HG03108 (cell line): ENCODE data around the gene ELOB.

Experiments used
- ATAC-seq: cut with Tn5 transposase; IDR thresholded peaks from one replicate; pipeline ENCODE4 v1.9.1; 2021; ENCODE audit warnings: moderate library complexity; ENCODE audit not compliant: unreplicated experiment

The ELOB gene

DNA sequence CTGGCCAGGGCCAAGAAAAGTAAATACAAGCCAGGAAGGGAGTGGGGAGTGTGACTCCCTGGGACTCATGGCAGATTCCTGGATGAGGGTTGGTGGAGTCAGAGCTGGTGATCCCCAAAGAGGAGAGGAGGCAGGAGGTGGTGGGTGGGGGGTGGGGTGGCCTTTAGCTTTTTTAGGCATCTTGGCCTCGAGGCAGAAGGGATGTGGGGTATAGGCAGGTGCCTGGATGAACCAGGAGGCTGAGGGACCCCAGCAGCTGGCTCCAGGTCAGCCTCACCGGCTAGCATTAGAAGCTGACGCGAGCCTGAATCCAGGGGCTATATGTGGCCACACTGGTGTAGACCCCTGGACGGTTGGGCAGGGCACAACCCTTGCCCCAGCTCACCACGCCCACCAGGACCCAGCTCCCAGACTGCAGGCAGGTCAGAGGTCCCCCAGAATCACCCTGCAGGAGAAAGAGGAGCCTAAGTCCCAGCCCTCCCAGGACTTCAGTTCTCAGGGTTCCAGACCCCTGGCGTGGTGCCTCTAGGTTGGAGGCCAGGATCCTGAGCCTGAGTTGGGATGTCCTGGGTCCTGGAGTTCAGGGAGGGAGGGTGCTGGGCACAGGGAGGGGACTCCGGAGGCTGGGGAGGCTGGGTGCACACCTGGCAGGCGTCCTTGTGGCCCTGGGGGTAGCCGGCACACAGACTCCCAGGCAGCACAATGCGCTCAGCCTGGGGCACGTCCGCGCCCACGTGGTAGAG lies 7.4 kb upstream of the ELOB start:
- ATAC-seq = no peak

DNA sequence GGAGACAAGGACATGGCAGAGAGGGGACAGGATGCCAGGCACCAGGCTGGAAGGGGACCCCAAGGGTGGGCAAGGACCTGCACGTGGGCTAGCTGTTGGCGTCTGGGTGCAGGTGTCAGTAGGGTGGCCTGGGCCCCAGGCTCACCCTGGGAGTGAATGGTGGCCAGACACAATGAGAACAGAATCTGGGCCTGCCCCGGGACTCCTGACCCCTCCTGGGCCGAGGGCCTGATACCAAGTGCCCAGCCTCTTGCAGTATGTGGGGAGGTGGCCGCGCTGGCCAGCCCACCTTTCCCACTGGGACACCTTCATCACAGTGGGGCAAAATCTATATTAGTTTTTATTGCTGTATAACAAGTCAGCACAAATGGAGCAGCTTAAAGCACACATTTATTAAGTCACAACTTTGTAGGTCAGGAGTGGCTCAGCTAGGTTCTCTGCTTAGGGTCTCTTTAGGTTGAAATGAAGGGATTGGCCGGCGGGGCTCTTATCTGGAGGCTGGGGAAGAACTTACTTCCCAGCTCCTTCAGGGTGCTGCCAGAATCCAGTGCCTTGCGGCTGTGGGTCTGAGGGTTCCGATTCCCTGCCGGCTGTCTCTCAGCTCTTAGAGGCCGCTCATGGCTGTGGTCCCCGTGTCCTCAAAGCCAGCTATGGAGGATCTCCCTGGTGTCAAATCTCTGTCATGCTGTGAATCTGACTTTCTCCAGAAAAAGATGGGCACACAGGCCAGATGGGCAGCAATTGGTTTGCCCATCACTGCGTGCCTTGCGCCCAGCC lies 6.7 kb upstream of the ELOB start:
- ATAC-seq = no peak

DNA sequence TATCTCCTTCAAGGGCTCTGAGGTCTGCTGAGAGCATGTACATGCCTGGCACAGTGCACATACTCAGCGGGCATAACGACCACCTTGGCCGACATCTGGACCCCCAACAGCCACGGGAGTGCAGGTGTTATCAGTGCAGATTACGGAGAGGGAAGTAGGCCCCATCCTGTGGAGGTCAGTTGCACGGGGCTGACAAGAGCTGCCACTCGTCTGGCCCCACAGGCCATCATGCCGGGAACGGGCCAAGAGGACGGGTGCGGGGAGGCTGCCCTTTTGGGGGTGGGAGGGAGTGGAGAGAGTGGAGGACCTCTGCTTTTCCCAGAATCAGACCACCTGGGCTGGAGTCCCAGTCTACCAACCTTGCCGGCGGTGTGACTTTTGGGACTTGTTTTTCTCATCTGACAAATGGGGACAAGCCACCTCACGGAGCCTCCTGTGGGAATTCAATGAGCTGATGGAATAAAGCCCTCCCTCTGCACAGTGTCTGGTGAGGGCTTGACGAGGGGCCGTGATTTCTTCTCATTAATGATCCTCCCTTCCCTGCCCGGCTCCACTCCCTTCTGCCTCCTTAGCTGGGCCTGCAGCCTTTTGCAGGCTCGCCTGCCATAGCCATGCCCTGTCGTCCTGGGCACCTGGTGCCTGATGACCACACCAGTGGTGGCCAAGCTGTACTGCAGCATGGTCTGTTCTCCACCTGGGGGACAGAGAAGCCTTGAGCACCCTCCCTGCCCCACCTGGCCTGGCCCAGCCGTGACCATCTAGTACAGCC lies 5.7 kb upstream of the ELOB start:
- ATAC-seq = no peak

- ATAC-seq = no peak
Observed at GRCh38 chr16:2779978-2780898, 3.2 kb upstream of the ELOB start.

DNA sequence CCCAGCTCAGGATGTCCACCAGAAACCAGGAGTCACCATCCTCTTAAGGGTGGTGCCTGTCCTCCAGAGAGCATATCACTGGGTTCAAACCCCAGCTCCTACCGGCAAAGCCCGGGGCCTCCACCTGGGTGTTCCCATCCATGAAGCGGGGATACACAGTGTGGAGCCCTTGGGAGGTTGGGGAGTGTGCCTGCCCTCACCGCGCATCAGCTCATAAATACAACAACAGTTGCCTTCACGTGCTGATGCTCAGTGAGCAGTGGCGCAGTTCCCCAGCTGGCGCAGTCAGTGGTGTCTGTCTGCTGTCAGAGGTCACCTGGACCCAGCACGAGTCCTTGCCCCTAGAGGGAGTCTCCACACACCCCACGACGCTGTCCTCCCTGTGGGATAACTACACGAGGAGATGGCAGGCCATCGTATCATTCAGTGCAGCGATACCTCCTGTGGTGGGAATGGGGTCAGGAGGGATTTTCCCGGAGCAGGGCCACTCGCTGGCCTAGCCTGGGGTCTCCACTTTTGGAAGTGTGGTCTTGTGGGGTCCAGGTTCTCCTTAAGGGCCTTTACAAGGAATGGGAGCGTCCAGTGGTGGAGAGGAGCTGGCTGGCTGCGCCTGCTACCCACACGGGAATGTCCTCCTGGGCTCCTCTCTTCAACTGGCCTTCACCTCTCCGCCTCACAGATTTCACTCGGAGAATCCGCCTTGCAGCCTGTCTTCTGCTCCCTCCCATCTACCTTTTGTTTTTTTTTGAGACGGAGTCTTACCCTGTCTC lies 2.3 kb upstream of the ELOB start:
- ATAC-seq = no peak

DNA sequence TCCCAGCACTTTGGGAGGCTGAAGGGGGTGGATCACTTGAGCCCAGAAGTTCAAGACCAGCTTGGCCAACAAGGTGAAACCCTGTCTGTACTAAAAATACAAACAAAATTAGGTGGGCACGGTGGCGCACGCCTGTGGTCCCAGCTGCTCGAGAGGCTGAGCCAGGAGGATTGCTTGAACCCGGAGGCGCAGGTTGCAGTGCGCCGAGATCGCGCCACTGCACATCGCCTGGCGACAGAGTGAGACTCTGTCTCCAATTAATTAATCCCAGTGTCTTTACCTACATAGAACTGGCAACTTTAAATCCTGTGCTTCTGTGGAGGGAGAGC lies 1.5 kb upstream of the ELOB start:
- no peak for ATAC-seq

DNA sequence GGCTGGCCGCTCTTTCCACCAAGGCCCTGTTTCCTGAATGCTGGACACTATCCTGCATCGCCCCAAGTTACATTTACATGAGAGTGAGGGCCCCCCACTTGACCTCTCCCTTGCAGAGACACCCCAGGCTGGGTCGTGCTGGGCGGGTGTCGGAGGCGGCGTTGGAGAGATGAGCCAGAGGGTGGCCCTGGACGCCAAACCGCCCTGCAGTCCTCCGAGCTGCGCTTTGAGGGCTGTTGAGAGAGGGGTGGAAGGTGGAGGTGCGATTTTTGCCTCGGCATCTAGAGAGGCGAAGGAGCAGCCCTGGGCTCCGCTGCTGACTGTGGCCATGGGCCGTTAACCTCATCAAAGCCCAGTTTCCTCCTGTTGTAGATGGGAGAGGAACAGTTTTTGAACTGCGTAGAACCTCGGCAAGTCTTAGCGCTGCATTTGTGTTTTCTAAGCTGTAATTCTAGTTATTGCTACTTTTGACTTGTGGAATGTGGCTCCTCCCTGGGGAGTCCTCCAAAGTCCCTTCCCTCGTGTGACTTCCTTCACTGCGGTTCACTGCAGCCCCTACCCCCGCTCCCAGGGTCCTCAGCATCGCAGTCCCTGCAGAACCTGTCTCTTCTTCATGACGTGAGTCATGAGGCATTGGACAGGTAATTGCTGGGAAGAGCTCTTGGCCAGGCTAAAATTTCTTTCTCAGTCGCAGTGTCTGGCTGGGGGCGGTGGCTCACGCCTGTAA lies 986 bp upstream of the ELOB start:
- no peak for ATAC-seq

DNA sequence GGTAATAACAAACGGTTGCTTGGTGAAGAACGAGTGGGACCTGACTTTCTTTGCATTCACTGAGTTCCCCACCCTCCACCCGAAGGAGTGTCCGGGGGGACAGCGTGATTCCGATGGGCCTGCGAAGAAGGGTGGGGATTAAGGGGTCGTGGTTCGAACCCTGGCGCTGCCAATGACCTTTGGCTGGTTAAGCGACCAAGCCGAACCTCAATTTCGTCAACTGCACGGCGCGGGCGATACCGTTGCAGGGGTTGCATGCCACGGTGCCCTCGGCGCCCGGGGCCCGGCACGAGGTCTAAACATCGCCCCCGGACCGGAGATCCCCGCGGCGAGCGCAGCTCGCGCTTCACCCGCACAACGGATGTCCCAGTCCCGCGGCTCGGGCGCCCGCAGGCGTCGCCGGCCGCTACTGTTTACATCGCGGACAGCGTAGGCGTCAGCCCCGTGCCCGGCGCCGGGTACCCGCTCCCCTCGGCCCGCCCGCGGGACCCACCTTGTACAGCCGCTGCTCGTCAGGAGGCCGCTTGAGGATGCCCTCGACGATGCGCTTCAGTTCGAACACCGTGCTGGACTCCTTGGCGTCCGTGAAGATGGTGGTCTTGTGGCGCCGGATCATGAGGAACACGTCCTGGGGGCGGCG lies 460 bp downstream of the ELOB start:
- peak; percentile 25 for ATAC-seq

GRCh38 chr16:2775765-2776499 lies 1.1 kb downstream of the ELOB start:
- ATAC-seq = no peak

DNA sequence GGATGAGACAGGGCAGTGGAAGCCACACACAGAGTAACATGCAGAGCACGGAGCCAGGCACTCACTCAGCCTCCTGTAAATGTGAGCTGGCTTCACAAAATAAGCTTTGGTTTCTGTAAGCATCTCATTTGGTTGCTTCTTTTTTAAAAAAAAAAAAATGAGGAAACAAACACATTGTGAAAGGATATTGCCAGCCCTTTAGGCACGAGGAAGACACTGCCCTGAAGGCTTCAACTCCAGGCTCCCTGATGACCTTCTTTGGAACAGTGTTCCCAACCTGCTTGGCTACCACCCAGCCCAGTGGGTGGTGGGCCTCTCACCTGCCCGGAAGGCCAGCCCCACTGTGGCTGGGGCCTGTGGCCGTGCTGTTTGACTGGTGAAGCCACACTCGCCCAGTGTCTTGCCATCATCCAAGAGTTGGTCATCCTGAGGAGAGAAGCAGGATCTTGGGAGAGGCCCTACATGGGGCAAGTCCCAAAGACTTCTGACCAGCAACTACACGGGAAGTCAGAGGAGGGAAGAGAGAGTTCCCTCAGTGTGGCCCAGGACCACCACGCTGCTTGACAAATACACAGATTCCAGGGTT lies 1.9 kb downstream of the ELOB start:
- no peak for ATAC-seq

DNA sequence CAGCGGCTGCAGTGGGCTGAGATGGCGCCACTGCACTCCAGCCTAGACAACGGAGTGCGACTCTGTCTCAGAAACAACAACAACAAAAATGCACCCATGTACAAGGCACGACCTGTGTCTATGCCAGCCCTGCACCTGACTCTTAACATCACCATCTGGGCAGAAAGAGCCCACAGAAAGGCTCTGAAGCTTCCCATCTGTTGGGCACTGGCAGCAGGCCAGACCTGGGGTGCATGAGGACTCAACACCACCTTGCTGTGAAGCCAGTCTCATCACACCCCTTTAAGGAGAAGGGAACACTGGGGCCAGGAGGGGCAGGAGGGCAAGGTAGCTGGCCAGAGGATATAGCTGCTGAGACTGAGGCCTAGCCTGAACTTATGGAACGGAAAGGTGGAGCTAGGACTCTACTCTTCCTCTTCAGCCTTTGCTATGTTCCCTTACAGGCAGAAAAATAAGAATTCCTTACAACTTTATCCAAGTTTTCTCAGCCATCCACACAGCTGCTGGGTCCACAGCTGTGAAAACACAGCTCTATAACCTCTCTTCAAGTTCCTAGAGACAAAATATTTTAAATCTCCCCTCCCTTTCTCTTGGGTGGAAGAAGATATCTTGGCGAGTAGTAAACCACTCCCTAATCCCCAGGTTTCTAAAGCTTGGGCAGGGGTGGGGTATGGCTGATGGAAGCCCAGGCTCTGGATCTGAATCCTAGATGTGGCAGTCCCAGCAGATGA lies 2.8 kb downstream of the ELOB start:
- no peak for ATAC-seq

DNA sequence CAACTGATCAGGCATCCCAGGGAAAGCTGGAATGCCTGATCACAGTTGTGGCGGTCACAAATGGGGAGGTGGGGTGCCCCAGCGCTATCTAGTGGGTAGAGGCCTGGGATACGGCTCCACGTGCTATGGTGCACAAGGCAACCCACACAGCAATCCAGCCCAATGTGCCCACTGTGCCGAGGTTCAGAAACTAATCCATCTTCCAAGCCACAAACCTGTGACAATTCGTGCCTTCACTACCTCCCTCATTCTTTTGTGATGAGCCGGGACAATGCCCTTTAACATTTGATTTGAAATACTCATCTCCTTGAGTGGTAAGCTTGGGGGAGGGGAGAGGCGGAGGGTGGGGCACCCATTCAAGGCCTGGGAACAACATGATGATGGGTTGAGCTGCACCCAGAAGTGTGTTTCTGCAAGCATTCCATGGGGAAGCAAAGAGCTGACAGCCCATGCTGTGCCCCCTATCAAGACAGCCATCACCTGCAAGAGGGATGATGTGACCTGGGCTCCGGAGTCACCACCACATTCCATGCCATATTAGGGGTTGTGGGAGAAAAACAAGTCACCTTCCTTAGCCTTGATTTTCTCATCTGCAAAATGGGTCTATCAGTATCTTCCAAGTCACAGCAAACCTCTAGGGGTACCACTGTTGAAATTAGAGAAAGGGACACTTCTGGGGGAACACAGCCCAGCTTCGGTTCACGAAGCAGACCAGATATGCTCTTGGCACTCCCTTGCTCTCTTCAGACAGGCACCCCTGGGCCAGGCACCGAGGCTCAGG lies 3.7 kb downstream of the ELOB start:
- no peak for ATAC-seq

DNA sequence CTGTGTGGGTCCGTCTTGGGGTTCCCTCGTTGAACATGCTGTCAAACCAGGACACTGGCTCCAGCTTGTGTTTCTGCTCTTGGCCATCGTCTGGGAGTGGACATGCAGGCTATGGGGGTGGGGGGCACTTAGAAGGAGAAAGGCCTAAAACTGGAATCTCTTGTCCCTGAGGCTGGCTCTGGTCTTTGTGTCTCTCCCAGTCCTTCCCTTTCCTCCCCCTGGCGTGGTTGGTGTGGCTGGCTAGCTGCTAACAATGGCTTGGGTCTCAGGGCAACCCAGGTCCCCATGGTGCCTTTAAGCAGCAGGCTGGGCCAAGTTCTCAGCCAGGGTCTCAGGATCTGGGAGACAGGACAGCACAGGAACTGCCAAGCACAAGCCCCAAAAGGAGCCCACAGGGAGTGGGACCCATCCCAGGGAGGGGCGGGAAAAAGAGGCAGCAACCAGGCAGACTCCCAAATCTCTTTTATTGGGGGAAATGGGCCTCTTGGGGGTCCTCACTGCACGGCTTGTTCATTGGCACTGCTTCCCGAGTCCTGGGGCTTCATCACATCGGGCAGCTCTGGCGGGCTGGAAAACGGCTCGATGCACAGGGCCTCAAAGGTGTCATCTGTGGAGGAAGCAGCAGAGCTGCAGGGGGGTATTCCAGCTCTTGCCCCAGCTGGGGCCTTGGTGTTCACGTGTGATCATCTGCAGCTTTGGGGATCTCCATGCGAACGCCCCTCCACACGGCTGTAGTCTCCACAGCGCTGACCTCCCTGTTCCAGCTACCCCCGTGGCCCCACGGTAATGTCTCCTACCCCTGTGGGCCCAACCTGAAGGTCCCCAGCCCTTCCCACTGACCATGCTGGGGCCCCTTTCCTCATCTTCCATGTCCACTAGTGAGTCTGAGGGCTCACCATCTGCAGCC lies 5.3 kb downstream of the ELOB start:
- ATAC-seq = no peak

GRCh38 chr16:2770057-2770951 lies 6.8 kb downstream of the ELOB start:
- no peak for ATAC-seq
